ENCODE data around the gene TRIM58. TPM values are rescaled to one million over a fixed set of nuclear protein-coding genes. Genes with fewer than 3 reads are reported as not detected.

Gene TRIM58, protein sequence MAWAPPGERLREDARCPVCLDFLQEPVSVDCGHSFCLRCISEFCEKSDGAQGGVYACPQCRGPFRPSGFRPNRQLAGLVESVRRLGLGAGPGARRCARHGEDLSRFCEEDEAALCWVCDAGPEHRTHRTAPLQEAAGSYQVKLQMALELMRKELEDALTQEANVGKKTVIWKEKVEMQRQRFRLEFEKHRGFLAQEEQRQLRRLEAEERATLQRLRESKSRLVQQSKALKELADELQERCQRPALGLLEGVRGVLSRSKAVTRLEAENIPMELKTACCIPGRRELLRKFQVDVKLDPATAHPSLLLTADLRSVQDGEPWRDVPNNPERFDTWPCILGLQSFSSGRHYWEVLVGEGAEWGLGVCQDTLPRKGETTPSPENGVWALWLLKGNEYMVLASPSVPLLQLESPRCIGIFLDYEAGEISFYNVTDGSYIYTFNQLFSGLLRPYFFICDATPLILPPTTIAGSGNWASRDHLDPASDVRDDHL
- total RNA-seq: 10 to 100 TPM in 1 of 4 donors, 1 to 10 TPM in 2, not detected in 1; 2.0 to 10.8 (median 7.0) TPM

DNA sequence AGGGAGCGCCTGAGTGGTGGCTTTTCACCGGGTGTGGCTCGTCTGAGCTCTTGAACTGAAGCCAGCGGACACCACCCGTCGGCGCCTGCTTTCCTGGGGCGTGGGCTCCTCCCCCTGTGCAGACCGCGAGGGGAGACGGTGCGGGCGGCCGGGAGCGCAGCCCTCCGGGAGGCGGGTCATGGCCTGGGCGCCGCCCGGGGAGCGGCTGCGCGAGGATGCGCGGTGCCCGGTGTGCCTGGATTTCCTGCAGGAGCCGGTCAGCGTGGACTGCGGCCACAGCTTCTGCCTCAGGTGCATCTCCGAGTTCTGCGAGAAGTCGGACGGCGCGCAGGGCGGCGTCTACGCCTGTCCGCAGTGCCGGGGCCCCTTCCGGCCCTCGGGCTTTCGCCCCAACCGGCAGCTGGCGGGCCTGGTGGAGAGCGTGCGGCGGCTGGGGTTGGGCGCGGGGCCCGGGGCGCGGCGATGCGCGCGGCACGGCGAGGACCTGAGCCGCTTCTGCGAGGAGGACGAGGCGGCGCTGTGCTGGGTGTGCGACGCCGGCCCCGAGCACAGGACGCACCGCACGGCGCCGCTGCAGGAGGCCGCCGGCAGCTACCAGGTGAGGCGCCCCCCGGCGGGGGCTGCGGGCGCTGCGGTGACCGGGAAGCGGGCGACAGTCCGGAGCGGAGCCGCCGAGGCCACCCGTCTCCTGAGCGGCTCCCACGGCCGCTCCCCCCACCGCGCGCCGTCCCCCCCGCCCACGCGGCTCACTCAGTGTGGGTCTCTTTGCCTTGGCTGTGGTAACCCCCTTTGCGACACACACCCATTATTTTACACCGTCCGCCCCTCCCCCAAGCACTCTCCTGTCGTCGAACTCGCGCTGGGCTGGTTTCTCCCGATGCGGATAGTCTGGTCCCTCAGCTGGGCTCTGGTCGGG lies at the start of gene TRIM58:
TSS of gene TRIM58 (plus strand) at position 119 of the 916 bp plus-strand sequence. CDS start at position 179, 60 bp downstream.
- Histone ChIP-seq H3K4me1 (peaks cover 0 to 7% (median 3%) of the 10 kb centered on the region in 4 donors), H3K27ac (peak within 1 kb of the TSS; percentile 53 to 89 (median 82)), H3K27me3 (peaks cover 20% of the 10 kb centered on the region), H3K36me3 (no peaks in the 10 kb centered on the region), H3K4me3 (peak within 1 kb of the TSS; percentile 40 to 54 (median 51)), H3K9me3 (no peaks in the 10 kb centered on the region)
- DNase-seq: peak; percentile 87
- 5 to 26% methylated on average over 7 to 45 of the region's 109 CpGs for WGBS, 2 donors (ENCODE audit: low coverage in 1 of 2)
- peak in 1 of 3 donors; percentile 61 for TF ChIP-seq POLR2AphosphoS5 (IDR thresholded peaks at IDR 0.05)
- no peak for TF ChIP-seq POLR2A (IDR thresholded peaks at IDR 0.05)
- TF ChIP-seq EP300 (IDR thresholded peaks at IDR 0.05; ENCODE audit: low read depth): no peak
- TF ChIP-seq, protein P1, sequence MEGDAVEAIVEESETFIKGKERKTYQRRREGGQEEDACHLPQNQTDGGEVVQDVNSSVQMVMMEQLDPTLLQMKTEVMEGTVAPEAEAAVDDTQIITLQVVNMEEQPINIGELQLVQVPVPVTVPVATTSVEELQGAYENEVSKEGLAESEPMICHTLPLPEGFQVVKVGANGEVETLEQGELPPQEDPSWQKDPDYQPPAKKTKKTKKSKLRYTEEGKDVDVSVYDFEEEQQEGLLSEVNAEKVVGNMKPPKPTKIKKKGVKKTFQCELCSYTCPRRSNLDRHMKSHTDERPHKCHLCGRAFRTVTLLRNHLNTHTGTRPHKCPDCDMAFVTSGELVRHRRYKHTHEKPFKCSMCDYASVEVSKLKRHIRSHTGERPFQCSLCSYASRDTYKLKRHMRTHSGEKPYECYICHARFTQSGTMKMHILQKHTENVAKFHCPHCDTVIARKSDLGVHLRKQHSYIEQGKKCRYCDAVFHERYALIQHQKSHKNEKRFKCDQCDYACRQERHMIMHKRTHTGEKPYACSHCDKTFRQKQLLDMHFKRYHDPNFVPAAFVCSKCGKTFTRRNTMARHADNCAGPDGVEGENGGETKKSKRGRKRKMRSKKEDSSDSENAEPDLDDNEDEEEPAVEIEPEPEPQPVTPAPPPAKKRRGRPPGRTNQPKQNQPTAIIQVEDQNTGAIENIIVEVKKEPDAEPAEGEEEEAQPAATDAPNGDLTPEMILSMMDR (IDR thresholded peaks at IDR 0.05): peak in 1 of 5 experiments; percentile 24
- intact Hi-C loops (cut with DNase I; ENCODE audit: low total_unique reads) (no loop called here), in situ Hi-C loops (cut with MboI; ENCODE audit: low pct_ligation_motif_present in 1 of 4, low pct_unique_long_range_greater_than_20kb in 1 of 4, low sequenced_read_pairs in 3 of 4) (no loop called here)

DNA sequence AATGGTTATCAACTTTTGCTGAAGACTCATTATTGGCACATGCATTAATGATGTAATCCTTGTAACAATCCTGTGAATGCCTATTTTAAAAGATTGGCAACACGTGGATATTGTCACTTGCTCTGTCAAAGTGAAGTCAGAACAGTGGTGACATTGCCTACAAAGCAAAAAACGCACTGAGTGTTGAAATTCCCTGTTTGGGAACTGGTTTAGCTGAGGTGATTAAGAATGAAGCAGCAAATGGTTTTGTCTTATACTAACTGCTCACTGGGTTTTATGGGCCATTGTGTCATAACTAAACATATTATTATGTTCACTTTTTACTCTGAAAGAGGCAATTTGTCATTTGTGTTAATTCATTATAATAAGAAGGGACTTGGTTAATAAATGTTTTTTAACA lies 44.4 kb upstream of the TRIM58 start:
- no peak overlapping the region for H3K27ac ChIP-seq
- no peak overlapping the region for H3K4me3 ChIP-seq
- WGBS, 2 donors (ENCODE audit: low coverage in 1 of 2): 63 to 83% methylated on average over 2 of the region's 2 CpGs
- no peaks in the 10 kb centered on the region for H3K4me1 ChIP-seq
- no peaks in the 10 kb centered on the region for H3K9me3 ChIP-seq
- DNase-seq: no peak
- no peaks in the 10 kb centered on the region for H3K36me3 ChIP-seq
- no peaks in the 10 kb centered on the region for H3K27me3 ChIP-seq
- TF ChIP-seq POLR2A (IDR thresholded peaks at IDR 0.05) (no peak), POLR2AphosphoS5 (IDR thresholded peaks at IDR 0.05) (no peak), EP300 (IDR thresholded peaks at IDR 0.05; ENCODE audit: low read depth) (no peak)
- TF ChIP-seq, protein P1 (IDR thresholded peaks at IDR 0.05): no peak
- intact Hi-C loops (cut with DNase I; ENCODE audit: low total_unique reads) (no loop called here), in situ Hi-C loops (cut with MboI; ENCODE audit: low pct_ligation_motif_present in 1 of 4, low pct_unique_long_range_greater_than_20kb in 1 of 4, low sequenced_read_pairs in 3 of 4) (no loop called here)

DNA sequence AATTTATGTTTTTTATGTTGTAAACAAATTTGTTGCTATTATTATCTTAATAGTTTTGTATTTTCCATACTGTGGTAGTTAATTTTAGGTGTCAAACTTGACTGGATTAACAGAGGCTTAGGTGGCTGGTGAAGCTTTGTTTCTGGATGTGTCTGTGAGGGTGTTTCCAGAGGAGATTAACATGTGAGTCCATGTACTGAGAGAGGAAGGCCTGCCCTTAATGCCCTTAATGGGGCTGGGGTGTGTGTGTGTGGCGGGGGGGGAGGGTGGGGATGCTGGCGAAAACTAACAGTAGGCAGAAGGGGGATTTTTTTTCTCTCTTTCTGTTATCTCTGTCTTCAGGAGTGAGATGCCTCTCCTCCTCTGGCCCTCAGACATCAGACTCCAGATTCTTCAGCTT lies 34.9 kb upstream of the TRIM58 start:
- in situ Hi-C loops (cut with MboI; ENCODE audit: low pct_ligation_motif_present in 1 of 4, low pct_unique_long_range_greater_than_20kb in 1 of 4, low sequenced_read_pairs in 3 of 4): no loop called here
- Histone ChIP-seq H3K9me3 (no peaks in the 10 kb centered on the region), H3K27ac (no peak overlapping the region), H3K4me3 (no peak overlapping the region), H3K4me1 (no peaks in the 10 kb centered on the region), H3K27me3 (no peaks in the 10 kb centered on the region), H3K36me3 (no peaks in the 10 kb centered on the region)
- TF ChIP-seq POLR2A (IDR thresholded peaks at IDR 0.05): no peak
- TF ChIP-seq EP300 (IDR thresholded peaks at IDR 0.05; ENCODE audit: low read depth): no peak
- TF ChIP-seq POLR2AphosphoS5 (IDR thresholded peaks at IDR 0.05): no peak
- TF ChIP-seq, protein P1 (IDR thresholded peaks at IDR 0.05): no peak
- intact Hi-C loops (cut with DNase I; ENCODE audit: low total_unique reads): no loop called here
- no peak for DNase-seq
- WGBS, 2 donors (ENCODE audit: low coverage in 1 of 2): 78% methylated on average over 2 of the region's 2 CpGs; no CpG with 5 or more reads in 1 of the 2 donors

DNA sequence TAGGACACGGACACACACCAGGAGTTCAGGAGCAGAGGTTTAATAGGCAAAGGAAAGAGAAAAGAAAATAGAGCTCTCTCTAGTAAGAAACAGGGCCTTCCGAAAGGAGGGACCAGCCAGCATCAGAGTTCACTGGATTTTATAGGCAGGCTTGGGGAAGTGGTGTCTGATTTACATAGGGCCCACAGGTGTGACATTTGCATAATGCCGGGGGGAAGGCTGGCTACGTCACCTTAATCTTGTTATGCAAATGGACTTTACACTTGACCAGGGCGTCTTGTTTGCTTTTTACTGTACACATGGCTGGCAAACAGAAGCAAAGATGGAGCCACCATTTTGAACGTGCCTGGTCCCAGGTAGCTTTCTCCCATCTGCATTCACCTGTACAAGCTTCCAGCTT lies 33.0 kb upstream of the TRIM58 start, which contains the start of gene OR14A16:
TSS of gene OR14A16 (minus strand) at position 97 of the 400 bp plus-strand sequence. CDS start 8,390 bp downstream, outside the sequence.
- no peaks in the 10 kb centered on the region for H3K4me1 ChIP-seq
- H3K27me3 ChIP-seq: no peaks in the 10 kb centered on the region
- intact Hi-C loops (cut with DNase I; ENCODE audit: low total_unique reads): no loop called here
- H3K36me3 ChIP-seq: no peaks in the 10 kb centered on the region
- in situ Hi-C loops (cut with MboI; ENCODE audit: low pct_ligation_motif_present in 1 of 4, low pct_unique_long_range_greater_than_20kb in 1 of 4, low sequenced_read_pairs in 3 of 4): no loop called here
- DNase-seq: no peak
- TF ChIP-seq EP300 (IDR thresholded peaks at IDR 0.05; ENCODE audit: low read depth) (no peak), POLR2AphosphoS5 (IDR thresholded peaks at IDR 0.05) (no peak), POLR2A (IDR thresholded peaks at IDR 0.05) (no peak)
- TF ChIP-seq, protein P1 (IDR thresholded peaks at IDR 0.05): no peak
- no peak within 1 kb of the TSS for H3K27ac ChIP-seq
- WGBS, 2 donors (ENCODE audit: low coverage in 1 of 2): 41 to 91% methylated on average over 2 to 6 of the region's 6 CpGs
- H3K9me3 ChIP-seq: no peaks in the 10 kb centered on the region
- no peak within 1 kb of the TSS for H3K4me3 ChIP-seq
